HG02840 (cell line): ENCODE measurements around the gene ATP8B1.
"Not testable (repeated sequence)": the region's sequence is repeated elsewhere in the genome, so short reads cannot be mapped to it uniquely, and the experiment has no call there.

Source experiments
- ATAC-seq: cut with Tn5 transposase; IDR thresholded peaks from one replicate; pipeline ENCODE4 v1.9.1; 2021; ENCODE audit warnings: mild to moderate bottlenecking, moderate library complexity, moderate number of reproducible peaks; ENCODE audit not compliant: unreplicated experiment, low FRiP score

Gene ATP8B1

GRCh38 chr18:57803103-57803969 is at the start of gene ATP8B1:
ATP8B1 (minus strand) TSS chr18:57803315; CDS start chr18:57731807, 71,508 bp downstream.
- ATAC-seq, result no peak

- ATAC-seq, result no peak
Observed at GRCh38 chr18:57850063-57850462, 46.9 kb upstream of the ATP8B1 start.

GRCh38 chr18:57848374-57848773 is 45.3 kb upstream of the ATP8B1 start:
- not testable (repeated sequence) for ATAC-seq

GRCh38 chr18:57847431-57847830 is 44.3 kb upstream of the ATP8B1 start:
- not testable (repeated sequence) for ATAC-seq

GRCh38 chr18:57846258-57846657 is 43.1 kb upstream of the ATP8B1 start:
- ATAC-seq, result no peak

- no peak for ATAC-seq
Observed at GRCh38 chr18:57845605-57846074, 42.5 kb upstream of the ATP8B1 start.

- ATAC-seq, result no peak
Observed at GRCh38 chr18:57844319-57844718, 41.2 kb upstream of the ATP8B1 start.

GRCh38 chr18:57843386-57843785 is 40.3 kb upstream of the ATP8B1 start:
- no peak for ATAC-seq

- no peak for ATAC-seq
Observed at GRCh38 chr18:57841568-57841967, 38.5 kb upstream of the ATP8B1 start.

GRCh38 chr18:57839942-57840381 is 36.8 kb upstream of the ATP8B1 start:
- ATAC-seq, result no peak

- peak; percentile 87 for ATAC-seq
Observed at GRCh38 chr18:57837917-57838548, 34.9 kb upstream of the ATP8B1 start.

GRCh38 chr18:57836557-57836956 is 33.4 kb upstream of the ATP8B1 start:
- ATAC-seq, result no peak

- ATAC-seq, result no peak
Observed at GRCh38 chr18:57835904-57836303, 32.8 kb upstream of the ATP8B1 start.

- no peak for ATAC-seq
Observed at GRCh38 chr18:57834616-57835015, 31.5 kb upstream of the ATP8B1 start.

- ATAC-seq, result no peak
Observed at GRCh38 chr18:57833441-57834101, 30.5 kb upstream of the ATP8B1 start.

GRCh38 chr18:57832730-57833129 is 29.6 kb upstream of the ATP8B1 start:
- no peak for ATAC-seq

GRCh38 chr18:57831597-57832377 is 28.7 kb upstream of the ATP8B1 start:
- ATAC-seq, result no peak

GRCh38 chr18:57827646-57828045 is 24.5 kb upstream of the ATP8B1 start:
- no peak for ATAC-seq

- no peak for ATAC-seq
Observed at GRCh38 chr18:57826252-57826651, 23.1 kb upstream of the ATP8B1 start.

GRCh38 chr18:57820583-57820982 is 17.5 kb upstream of the ATP8B1 start:
- not testable (repeated sequence) for ATAC-seq
